ENCODE results near the gene NDST4.

NDST4 gene

GRCh38 chr4:114879916-114880669 lies 233.3 kb downstream of the NDST4 start:
- TF ChIP-seq YY1 (IDR thresholded peaks at IDR 0.05; ENCODE audit: insufficient read depth, insufficient read length) (no peak), ZNF274 (IDR thresholded peaks at IDR 0.05; ENCODE audit: low read depth, low read length) (no peak), SUZ12 (IDR thresholded peaks at IDR 0.05; ENCODE audit: extremely low read depth, insufficient read depth, insufficient read length) (no peak)

GRCh38 chr4:114875630-114876029 lies 237.8 kb downstream of the NDST4 start:
- no peak for DNase-seq (ENCODE audit: low read depth, low spot score)
- no peaks in the 10 kb centered on the region for H3K4me1 ChIP-seq (ENCODE audit: insufficient read depth, insufficient read length)
- H3K9ac ChIP-seq (ENCODE audit: insufficient read length, low read depth): no peak overlapping the region
- no peaks in the 10 kb centered on the region for H3K27me3 ChIP-seq (ENCODE audit: insufficient read depth, insufficient read length)
- no peak overlapping the region for H3K4me3 ChIP-seq (ENCODE audit: insufficient read length, low read depth)
- TF ChIP-seq ZNF274 (IDR thresholded peaks at IDR 0.05; ENCODE audit: low read depth, low read length) (no peak), YY1 (IDR thresholded peaks at IDR 0.05; ENCODE audit: insufficient read depth, insufficient read length) (no peak)
- H3K36me3 ChIP-seq (ENCODE audit: insufficient read depth, insufficient read length, low read length): no peaks in the 10 kb centered on the region
- H3K9me3 ChIP-seq (ENCODE audit: insufficient read depth, low read length): no peaks in the 10 kb centered on the region

More at GRCh38 chr4:114879916-114880669, 233.3 kb downstream of the NDST4 start:
- DNase-seq (ENCODE audit: low read depth, low spot score): no peak
- Histone ChIP-seq H3K36me3 (ENCODE audit: insufficient read depth, insufficient read length, low read length) (no peaks in the 10 kb centered on the region), H3K4me3 (ENCODE audit: insufficient read length, low read depth) (no peak overlapping the region), H3K4me1 (ENCODE audit: insufficient read depth, insufficient read length) (no peaks in the 10 kb centered on the region), H3K9ac (ENCODE audit: insufficient read length, low read depth) (no peak overlapping the region), H3K27me3 (ENCODE audit: insufficient read depth, insufficient read length) (no peaks in the 10 kb centered on the region), H3K9me3 (ENCODE audit: insufficient read depth, low read length) (no peaks in the 10 kb centered on the region)

GRCh38 chr4:114874321-114874720 lies 239.1 kb downstream of the NDST4 start:
- no peaks in the 10 kb centered on the region for H3K36me3 ChIP-seq (ENCODE audit: insufficient read depth, insufficient read length, low read length)
- DNase-seq (ENCODE audit: low read depth, low spot score): no peak
- H3K27me3 ChIP-seq (ENCODE audit: insufficient read depth, insufficient read length): no peaks in the 10 kb centered on the region
- TF ChIP-seq ZNF274 (IDR thresholded peaks at IDR 0.05; ENCODE audit: low read depth, low read length) (no peak), SUZ12 (IDR thresholded peaks at IDR 0.05; ENCODE audit: extremely low read depth, insufficient read depth, insufficient read length) (no peak), YY1 (IDR thresholded peaks at IDR 0.05; ENCODE audit: insufficient read depth, insufficient read length) (no peak)
- no peak overlapping the region for H3K9ac ChIP-seq (ENCODE audit: insufficient read length, low read depth)
- H3K4me1 ChIP-seq (ENCODE audit: insufficient read depth, insufficient read length): no peaks in the 10 kb centered on the region
- no peaks in the 10 kb centered on the region for H3K9me3 ChIP-seq (ENCODE audit: insufficient read depth, low read length)
- no peak overlapping the region for H3K4me3 ChIP-seq (ENCODE audit: insufficient read length, low read depth)

GRCh38 chr4:114870987-114871386 lies 242.4 kb downstream of the NDST4 start:
- no peak overlapping the region for H3K4me3 ChIP-seq (ENCODE audit: insufficient read length, low read depth)
- no peak for TF ChIP-seq YY1 (IDR thresholded peaks at IDR 0.05; ENCODE audit: insufficient read depth, insufficient read length)
- H3K27me3 ChIP-seq (ENCODE audit: insufficient read depth, insufficient read length): no peaks in the 10 kb centered on the region
- H3K4me1 ChIP-seq (ENCODE audit: insufficient read depth, insufficient read length): no peaks in the 10 kb centered on the region
- H3K9me3 ChIP-seq (ENCODE audit: insufficient read depth, low read length): no peaks in the 10 kb centered on the region
- no peak for DNase-seq (ENCODE audit: low read depth, low spot score)
- H3K36me3 ChIP-seq (ENCODE audit: insufficient read depth, insufficient read length, low read length): no peaks in the 10 kb centered on the region
- no peak overlapping the region for H3K9ac ChIP-seq (ENCODE audit: insufficient read length, low read depth)

GRCh38 chr4:114866901-114867670 lies 246.3 kb downstream of the NDST4 start:
- no peaks in the 10 kb centered on the region for H3K9me3 ChIP-seq (ENCODE audit: insufficient read depth, low read length)
- H3K4me3 ChIP-seq (ENCODE audit: insufficient read length, low read depth): no peak overlapping the region
- no peaks in the 10 kb centered on the region for H3K36me3 ChIP-seq (ENCODE audit: insufficient read depth, insufficient read length, low read length)
- H3K9ac ChIP-seq (ENCODE audit: insufficient read length, low read depth): no peak overlapping the region
- no peaks in the 10 kb centered on the region for H3K27me3 ChIP-seq (ENCODE audit: insufficient read depth, insufficient read length)
- no peak for TF ChIP-seq ZNF274 (IDR thresholded peaks at IDR 0.05; ENCODE audit: low read depth, low read length)
- no peak for DNase-seq (ENCODE audit: low read depth, low spot score)
- no peaks in the 10 kb centered on the region for H3K4me1 ChIP-seq (ENCODE audit: insufficient read depth, insufficient read length)

GRCh38 chr4:114864060-114864459 lies 249.4 kb downstream of the NDST4 start:
- H3K4me3 ChIP-seq (ENCODE audit: insufficient read length, low read depth): no peak overlapping the region
- no peak overlapping the region for H3K9ac ChIP-seq (ENCODE audit: insufficient read length, low read depth)
- H3K36me3 ChIP-seq (ENCODE audit: insufficient read depth, insufficient read length, low read length): no peaks in the 10 kb centered on the region
- no peak for DNase-seq (ENCODE audit: low read depth, low spot score)
- H3K4me1 ChIP-seq (ENCODE audit: insufficient read depth, insufficient read length): no peaks in the 10 kb centered on the region
- no peak for TF ChIP-seq YY1 (IDR thresholded peaks at IDR 0.05; ENCODE audit: insufficient read depth, insufficient read length)
- TF ChIP-seq SUZ12 (IDR thresholded peaks at IDR 0.05; ENCODE audit: extremely low read depth, insufficient read depth, insufficient read length): no peak
- no peak for TF ChIP-seq ZNF274 (IDR thresholded peaks at IDR 0.05; ENCODE audit: low read depth, low read length)
- H3K9me3 ChIP-seq (ENCODE audit: insufficient read depth, low read length): no peaks in the 10 kb centered on the region
- H3K27me3 ChIP-seq (ENCODE audit: insufficient read depth, insufficient read length): no peaks in the 10 kb centered on the region

GRCh38 chr4:114860786-114861185 lies 252.6 kb downstream of the NDST4 start:
- Histone ChIP-seq H3K36me3 (ENCODE audit: insufficient read depth, insufficient read length, low read length) (no peaks in the 10 kb centered on the region), H3K9ac (ENCODE audit: insufficient read length, low read depth) (no peak overlapping the region), H3K27me3 (ENCODE audit: insufficient read depth, insufficient read length) (no peaks in the 10 kb centered on the region), H3K9me3 (ENCODE audit: insufficient read depth, low read length) (no peaks in the 10 kb centered on the region), H3K4me1 (ENCODE audit: insufficient read depth, insufficient read length) (no peaks in the 10 kb centered on the region), H3K4me3 (ENCODE audit: insufficient read length, low read depth) (no peak overlapping the region)
- DNase-seq (ENCODE audit: low read depth, low spot score): no peak
- TF ChIP-seq YY1 (IDR thresholded peaks at IDR 0.05; ENCODE audit: insufficient read depth, insufficient read length) (no peak), SUZ12 (IDR thresholded peaks at IDR 0.05; ENCODE audit: extremely low read depth, insufficient read depth, insufficient read length) (no peak), ZNF274 (IDR thresholded peaks at IDR 0.05; ENCODE audit: low read depth, low read length) (no peak)
